Inflammatory macrophage (primary cell): ENCODE results near the gene SLIT1.

Experiments used
- DNase-seq, 2 donors: peaks; one replicate each; pipeline ENCODE4 v3.0.0-alpha.2; 2020 to 2022

The SLIT1 gene

DNA sequence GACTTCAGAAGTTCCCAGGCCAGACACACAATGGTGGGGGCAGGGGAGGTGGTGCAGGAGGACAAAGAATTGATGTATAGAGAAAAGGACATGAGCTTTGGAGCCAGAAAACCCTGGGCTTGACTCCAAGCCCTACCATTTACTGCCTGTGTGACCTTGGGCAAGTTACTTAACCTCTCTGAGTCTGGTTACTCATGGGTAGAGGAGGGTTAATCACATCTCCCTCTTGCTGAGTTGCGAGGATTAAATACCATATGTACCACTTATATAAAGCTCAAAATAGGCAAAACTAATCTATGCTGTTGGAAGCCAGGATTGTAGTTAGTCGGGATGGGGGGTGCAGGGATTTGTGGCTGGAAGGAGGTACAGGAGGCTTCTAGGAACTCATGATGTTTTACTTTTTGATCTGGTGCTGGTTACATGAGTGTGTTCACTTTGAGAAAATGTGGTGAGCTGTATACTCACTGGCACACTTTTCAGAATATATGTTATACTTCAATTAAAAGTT, 106.8 kb downstream of the SLIT1 start:
- no peak for DNase-seq

DNA sequence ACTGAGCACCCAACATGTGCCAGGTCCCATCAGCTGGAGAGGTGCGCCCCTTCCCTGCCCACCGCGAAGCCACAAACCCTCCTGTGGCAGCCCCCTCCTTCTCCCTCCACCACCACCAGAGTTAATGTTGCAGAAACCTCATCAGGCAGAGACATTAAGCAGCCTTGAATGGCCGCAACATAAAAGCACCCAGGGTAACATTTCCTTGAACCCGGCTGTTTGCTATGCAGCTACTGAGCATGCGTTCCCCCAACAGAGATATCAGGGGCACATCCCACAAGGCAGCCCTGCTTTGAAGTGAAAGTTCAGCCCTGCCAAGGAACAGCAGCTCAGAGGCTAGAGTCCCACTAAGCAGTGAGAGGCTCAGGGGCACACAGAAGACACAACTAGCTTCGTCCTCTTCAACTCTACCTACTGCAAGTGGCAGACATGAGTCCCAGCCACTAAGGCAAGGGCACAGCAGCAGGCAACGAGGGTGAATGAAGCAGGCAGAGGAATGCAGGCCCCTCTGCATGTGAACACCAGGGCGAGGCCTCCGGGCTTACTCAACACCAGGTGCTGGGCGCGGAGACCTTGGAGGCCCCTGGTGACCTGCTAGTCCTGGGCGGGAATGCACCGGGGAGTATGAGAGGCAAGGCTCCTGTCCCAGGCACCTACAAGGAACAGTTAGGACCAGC, 107.4 kb downstream of the SLIT1 start:
- no peak for DNase-seq

DNA sequence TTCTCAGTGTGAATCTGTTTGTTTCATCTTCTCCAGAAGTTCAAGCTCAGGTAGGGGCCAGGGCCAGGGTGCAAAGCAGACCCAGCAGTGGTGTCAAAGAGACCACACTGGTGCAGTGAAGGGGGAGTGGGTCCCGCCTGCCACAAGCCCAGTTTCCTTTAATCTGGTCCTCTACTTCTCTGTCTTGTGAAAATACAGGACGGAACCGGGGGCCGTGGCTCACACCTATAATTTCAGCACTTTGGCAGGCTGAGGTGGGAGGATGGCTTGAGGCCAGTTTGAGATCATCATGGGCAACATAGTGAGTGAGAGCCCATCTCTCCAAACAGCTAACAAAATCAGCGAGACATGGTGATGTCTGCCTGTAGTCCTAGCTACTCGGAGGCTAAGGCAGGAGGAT, 109.0 kb downstream of the SLIT1 start:
- no peak for DNase-seq

DNA sequence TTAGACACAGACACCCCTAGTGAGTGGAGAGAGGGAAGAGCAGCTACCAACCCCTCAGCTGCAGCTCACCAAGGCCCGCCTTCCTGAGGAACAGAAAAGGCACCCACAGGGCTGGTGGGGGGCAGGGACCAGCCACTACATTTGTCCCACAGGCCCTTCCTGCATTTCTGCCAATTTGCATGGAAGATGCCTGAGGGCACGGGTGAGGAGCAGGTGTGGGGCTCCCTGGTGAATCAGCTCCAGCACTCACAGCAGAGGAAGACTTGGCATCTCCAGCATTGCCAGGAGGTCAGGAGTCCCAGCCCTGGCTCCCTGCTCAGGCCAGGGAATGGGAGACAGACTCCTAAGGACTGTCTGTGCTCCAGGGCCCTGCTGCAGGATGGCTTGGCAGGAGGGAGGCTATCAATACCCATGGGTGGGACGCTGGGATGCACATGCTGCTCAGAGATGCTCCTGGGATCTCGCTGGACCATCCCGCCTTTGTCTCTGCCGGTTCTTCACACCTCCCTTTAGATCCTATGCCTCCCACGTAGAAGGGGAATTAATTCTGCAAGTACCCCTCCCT, 109.7 kb downstream of the SLIT1 start:
- DNase-seq: no peak

DNA sequence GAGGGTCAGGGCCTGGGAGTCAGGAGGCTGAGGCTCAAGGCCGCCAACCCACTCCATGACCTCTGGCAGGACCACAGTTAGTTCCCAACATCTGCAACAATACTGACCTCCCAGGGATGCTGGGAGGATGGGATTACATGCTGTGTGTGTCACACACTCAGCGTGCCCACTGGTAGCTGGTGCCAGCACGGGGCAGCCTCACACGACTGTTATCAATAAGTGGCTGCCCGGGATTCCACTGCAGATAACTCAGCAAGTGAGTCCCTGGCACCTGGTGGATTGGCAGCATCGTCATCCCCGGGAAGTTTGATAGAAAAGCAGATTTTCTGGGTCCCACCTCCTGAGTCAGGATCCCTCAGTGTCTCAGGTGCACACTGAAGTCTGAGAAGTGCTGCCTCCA, 110.3 kb downstream of the SLIT1 start:
- DNase-seq: no peak

DNA sequence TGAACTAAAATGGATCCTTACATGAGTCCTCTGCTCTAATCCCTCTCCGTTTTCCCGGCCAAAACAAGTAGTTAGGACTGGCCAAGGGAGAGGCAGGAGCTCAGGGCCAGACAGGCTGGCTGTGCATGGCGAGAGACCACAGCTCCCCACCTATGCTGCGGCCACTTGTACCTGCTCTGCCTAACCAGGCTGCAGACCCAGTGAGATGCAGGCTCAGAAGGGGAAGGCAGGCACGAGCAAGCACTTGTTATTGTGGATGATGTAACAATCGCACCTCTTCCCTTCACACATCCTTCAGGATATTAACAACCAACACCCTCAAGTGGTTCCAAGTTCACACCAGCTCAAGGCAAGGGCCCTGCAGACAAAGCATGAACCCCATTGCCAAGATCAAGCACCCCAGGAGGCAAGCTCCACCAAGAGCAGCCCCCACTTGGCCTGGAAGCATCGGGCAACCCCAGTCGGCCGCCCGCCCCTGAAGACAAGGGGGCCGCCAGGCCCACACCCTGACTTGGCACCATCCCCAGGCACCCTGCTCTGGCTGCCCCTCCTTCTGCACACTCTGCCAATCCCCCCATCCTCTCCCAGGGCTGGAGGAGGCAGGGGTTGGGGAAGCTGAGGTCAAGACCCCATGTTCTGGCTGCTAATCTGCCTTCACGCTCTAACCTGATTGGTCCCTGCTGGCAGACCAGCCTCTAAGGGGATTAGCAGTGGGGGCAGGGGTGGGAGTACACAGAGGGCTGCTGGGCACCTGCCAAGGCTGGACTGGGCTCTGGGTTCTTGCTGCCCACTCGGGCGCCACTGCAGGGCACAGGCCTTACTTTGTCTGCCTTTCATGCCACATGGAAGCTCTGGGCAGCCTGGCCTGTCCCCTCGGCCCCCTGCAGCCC, 111.3 kb downstream of the SLIT1 start:
- no peak for DNase-seq

DNA sequence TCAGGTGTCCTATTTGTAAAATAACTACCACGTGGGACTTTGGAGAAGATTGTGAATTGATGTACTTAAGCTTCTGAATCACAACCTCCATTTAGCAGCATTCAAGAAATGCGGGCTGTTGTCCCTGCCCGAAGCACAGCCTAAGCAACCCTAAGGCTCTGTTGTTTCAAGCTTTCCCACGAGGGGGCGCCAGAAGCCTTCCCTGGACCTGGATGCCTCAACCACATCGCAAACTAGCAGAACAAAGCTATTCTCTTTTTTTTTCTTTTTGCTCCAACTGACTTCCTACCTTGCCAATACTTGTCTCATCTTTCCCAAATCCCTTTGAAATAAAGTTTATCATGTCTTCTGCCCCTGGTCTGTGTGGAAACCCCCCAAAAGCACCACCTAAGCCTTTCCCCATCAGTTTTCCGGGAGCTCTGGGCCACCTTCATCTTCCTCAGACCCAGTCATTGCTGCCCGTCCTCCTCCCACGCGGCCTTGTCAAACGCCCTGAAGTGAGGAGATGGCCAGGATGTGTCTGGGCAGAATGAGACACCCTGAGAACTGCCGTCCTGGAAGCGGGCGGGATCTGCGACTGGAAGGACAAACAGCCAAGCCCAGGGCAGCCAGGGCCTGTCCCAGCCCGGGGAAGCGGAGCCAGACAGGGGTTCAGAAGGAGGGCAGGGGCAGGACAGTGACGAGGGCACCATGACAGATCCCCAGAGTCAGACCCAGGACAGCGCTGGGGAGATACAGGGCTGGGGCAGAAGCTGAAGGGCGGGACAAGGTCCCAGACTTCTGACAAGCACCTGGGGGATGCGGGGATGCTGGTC, 112.7 kb downstream of the SLIT1 start:
- peak; percentile 82 to 85 for DNase-seq

DNA sequence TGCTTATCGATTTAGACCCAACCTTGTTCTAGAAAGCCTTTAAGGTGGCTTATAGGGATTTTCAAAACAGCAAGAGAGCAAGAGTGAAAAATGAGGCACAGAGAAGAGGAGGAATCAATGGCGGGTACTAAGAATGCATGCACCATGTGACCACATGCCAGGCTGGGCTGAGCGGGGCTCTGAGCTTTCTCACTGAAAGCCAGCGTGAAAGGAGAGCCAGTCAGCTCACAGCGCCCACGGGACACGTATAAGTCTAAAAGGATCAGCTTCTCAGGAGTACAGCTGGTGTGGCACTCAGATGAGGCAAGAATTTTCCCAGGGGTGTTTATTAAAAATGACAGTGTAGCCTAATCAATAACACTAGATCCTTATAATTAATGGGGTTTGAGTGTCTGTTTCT, 114.3 kb downstream of the SLIT1 start:
- no peak for DNase-seq

DNA sequence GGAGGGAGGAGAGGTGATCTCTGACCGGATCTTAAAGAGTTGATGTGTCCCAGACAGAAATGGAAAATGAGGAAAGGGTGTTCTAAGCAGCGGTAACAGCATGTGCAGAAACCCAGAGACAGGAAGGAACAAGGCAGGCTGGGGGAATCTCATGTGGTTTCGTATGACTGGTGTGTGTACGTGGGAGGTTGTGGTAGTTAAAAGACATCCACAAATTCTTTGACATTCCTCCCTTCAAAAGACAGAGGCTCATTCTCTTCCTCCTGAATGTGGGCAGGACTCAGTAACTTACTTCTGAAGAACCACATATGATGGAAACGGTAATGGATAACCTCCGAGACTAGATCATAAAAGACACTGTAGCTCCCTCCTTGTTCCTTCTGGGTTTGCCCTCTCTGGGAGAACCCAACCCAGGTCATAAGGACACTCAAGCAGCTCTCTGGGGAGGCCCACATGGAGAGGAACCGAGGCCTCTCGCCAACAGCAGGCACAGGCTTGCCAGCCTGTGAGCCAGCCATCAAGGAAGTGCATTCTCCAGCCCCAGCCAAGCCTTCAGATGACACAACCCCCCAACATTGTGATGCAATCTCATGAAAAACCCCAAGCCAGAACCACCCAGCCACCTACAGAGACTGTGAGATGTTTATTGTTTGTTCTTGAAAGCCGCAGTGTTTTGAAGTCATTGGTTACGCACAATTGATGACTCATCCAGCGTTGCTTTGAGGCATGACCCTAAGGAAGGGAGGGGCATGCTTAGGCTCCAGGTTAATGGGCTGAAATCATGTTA, 116.0 kb downstream of the SLIT1 start:
- peak; percentile 55 for DNase-seq

DNA sequence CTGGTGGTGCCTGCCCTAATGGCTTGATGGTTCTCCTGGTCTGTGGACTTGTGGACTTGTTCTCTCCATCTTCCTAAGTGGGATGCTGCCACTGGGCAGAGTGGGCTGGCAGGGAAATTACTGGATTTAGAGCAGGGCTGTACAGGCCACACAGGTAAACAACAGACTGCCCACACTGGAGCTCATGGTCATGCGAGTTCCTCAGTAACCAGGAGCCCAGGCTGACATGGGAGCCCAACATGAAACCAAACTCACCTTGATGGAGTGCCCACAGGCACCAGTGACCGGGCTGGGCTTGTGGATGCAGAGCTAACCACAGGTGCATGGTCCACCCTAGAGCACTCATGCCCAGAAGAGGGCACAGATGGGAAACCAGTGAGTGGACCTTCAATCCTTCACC, 116.7 kb downstream of the SLIT1 start:
- DNase-seq: no peak

DNA sequence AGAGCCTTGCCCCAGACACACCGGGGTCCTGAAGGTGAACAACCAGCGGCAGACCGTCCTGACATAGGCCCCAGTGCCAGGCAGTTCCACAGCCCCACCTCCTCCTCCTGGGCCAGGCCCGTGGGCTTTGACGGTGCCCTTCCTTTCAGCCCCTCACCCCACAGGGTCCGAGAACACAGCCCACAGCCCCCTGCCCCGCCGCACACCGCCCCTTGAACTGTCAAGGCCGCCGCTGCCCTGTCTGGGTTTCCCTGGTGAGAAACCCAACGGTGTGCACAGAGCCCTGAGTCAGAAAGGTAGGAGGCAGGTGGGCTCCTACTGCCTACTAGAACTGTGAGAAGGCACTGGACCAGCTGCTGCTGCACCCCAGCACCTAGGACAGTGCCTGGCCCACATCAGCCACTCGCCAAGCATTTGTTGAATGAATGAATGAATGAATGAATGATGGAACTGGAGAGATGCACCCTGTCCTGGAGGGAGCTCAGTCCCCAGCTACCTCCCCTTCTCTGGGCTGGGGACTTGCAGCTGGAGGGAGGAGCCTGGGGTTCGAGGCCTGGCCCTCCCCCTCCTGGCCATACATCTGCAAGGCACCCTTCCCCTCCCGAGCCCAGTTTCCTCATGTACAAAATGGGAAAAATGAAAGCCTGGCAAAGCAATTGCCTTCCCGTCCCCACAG, 117.9 kb downstream of the SLIT1 start:
- DNase-seq: no peak

DNA sequence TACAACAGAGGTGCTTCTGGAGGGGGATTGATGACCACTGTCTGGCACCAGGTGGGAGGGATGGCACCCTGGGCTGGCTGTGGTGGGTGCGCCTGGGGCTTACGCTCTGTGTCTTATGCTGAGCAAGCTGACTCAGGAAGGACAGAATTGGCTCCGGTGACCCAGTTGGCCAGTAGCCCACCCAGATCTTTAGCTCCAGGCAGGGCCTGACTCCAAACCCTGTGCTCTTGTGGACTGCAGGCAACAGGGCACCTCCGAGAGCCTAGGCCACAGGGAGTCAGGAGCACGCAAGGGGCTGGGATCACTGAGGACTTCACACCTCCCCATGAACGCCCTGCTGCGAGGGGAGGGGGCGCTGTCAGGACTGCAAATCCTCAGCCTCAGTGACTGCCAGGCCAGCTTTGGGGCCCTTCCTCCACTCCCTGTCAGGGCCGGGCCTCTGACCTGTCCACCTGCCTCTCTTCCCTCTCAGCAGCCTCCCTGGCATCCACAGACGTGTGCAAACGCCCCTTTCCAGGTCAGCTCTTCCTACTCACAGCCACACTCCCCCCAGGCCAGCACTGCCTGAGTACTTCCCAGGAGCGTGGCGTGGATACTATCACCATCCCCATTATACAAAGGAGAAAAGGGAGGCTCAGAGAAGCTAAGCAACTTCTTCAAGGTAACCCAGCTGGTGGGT, 118.7 kb downstream of the SLIT1 start:
- no peak for DNase-seq

DNA sequence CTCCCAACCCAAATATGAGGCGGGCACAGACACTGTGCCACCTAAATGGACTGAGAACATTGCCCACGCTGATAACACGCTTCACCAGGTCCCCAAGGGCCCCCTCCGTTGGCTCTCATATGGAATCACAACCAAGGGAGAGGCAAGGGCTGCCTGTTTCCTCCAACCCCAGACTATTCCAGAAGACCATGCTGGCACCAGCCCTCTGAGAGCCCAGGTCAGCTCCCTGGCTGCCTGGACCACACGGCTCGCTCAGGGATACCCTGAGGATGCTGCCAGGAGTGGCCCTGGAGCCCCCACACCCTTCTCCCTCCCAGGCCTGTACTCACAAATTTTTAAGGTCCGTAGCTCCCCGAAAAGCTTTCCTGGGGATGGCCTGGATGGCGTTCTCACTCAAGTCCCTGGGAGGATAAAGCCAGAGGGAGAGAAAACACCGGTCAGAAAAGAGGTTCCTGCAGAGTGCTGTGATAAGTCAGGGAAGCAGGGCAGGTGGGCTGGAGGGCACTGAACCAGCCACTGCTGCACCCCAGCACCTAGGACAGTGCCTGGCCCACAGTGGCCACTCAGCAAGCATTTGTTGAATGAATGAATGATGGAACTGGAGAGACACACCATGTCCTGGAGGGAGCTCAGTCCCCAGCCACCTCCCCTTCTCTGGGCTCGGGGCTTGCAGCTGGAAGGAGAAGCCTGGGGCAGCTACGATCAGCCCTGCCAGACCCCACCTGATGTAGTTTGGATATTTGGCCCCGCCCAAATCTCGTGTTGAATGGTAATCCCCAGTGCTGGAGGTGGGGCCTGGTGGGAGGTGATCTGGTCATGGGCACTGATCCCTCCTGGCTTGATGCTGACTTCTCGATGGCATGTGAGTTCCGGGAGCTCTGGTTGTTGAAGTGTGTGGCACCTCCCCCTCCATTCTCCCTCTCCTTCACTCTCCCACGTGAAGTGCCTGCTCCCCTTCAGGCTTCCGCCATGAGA, 119.8 kb downstream of the SLIT1 start:
- no peak for DNase-seq

DNA sequence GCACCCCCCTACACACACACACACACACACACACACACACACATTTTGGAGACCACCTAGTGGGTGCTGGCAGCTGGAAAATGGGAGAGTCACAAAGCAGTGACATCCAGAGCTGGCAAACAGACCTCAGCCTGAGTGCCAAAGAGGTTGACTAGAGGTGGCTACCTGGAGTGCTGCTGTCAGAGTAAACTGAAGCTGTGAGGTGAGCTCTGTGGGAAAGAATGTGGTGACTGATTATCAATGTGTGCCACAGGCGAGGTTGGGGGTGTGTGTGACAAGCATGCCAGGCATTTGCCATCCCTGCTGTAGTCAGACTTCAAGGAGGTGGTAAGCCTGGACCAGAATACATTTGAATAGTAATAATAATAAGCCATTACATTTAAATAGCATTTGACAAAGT, 120.6 kb downstream of the SLIT1 start:
- DNase-seq: no peak

DNA sequence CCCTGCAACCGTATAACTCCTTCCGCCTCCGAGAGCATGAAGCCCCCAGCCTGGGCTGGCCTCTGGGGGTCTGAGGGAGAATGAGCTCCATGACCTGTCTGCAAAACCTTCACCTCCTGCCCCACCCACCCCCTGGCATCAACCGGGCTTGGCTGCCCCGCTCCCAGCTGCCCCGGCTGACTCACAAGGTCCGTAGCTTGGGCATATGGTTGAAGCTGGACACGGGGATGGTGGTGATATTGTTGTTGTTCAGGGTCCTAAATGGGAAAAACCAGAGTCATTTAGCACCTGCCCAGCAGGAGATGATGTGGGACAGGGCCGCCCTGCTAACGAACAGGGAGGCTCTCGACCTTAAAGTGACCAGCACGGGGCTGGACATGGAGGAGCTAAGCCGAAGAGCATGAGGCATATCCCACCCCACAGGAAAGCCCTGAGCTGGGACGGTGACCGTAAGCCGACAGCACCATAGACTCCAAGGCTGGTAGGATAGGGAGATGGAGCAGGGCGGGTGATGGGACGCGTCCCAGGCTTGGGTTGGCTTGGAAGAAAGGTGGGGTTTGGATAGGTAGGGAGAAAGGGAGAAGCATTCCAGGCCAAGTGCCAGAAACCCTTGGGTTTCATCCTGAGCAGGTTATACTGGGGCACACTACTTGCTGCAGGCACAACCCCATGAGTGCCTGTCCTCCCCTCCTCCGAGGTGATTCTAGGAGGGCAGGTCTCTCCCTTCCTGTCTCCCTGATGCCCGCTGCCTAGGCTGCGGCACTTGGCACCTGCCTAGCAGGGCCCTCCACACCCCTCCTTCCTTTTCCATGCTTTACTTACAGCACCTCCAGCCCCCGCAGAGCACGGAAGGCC, 121.5 kb downstream of the SLIT1 start:
- DNase-seq: no peak

DNA sequence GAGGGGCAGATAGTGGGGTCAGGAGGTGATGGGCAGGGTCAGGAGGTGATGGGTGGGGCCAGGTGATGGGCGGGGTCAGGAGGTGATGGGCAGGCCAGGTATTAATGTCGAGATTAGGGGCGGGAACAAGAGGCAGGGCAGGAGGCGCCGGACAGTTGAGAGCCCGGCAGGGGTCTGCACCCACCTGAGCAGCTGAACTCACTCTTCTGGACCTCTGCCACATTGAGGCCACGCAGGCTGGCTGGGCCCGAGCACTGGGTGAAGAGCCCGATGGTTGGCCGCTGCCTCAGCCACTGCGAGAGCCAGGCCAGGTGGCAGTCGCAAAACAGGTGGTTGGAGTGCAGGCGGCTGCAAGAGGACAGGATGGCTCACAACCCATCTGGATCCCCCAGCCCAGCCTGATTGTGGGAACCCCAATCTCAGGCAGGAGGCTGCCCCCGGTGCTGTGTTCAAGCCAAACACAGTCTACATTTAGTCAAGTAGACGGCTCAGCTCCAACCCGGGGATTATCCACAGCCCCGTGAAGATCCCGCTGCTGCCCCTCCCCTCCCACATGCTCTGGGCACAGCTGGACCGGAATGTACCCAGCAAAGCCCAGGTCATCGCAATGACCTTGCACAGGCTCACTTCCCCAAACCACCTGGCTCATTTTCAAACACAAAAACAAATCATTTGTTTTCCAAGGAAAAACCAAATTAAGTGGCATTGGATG, 122.3 kb downstream of the SLIT1 start:
- DNase-seq: no peak

DNA sequence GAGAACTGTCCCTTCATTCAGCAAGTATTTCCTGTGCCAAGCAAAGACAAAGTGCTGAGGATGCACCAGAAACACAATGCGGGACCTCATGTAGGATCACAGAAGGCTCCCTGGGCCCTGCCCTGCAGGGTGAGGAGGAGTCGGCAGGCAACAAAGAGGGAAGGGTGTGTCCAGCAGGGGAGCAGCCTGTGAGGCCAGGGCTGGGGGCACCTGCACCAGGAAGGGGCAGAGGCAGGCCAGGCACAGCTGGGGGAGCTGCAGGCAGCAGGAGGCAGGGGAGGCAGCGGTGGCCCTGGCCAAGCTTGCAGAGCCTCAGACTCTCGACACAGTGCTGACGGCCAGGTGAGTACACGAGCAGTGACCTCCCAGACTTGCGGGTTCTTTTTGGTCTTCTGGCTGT, 123.3 kb downstream of the SLIT1 start:
- no peak for DNase-seq

DNA sequence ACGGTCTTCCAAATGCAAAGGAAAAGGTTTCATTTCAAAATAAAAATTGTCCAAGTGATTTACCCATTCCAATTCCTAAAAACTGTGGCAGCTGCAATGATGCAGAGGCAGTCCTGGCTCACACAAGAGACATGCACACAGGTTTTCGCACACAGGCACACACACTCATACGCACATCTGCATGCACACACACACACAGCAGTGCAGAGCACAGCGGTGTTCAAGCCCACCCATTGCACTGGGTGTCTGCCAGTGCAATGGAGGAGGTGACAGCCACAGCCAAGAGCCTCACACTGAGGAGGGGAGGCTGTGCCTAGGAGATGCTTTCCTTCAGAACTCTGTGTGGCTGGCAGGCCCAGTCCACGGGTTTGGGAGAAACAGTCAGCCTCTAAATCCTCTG, 123.7 kb downstream of the SLIT1 start:
- DNase-seq: no peak
